Motor neuron (in vitro differentiated cells): ENCODE data around the gene UMODL1. TPM values are rescaled to one million over a fixed set of nuclear protein-coding genes. Genes with fewer than 3 reads are reported as not detected.
"Not testable (repeated sequence)": the region's sequence is repeated elsewhere in the genome, so short reads cannot be mapped to it uniquely, and the experiment has no call there.

Experiments used
- ATAC-seq, 8 experiments: fragments of 200-7000 bp; cut with Tn5 transposase; replicated peaks in 6 of 8; 2 replicates each; pipeline ENCODE4 v1.8.0; 2021; ENCODE audit warnings: mild to moderate bottlenecking in 8 of 8, moderate library complexity in 8 of 8
- H3K27ac ChIP-seq, 2 donors: fragments of 250-450 bp; sonication (Bioruptor Pico); 2 replicates each; pipeline ENCODE4 v1.9.0; 2021; ENCODE audit warnings: antibody characterized with exemption in 2 of 2, mild to moderate bottlenecking in 2 of 2, moderate library complexity in 1 of 2
- H3K4me1 ChIP-seq, 2 donors: fragments of 250-450 bp; sonication (Bioruptor Pico); replicated peaks in 1 of 2; 2 replicates each; pipeline ENCODE4 v1.6.1; 2021; ENCODE audit warnings: antibody characterized with exemption in 2 of 2, mild to moderate bottlenecking in 2 of 2, moderate library complexity in 1 of 2
- H3K4me3 ChIP-seq, 5 donors: fragments of 250-450 bp; sonication (Bioruptor Pico); 2 replicates each; pipeline ENCODE4 v1.9.0; 2021; ENCODE audit warnings: antibody characterized with exemption in 5 of 5, mild to moderate bottlenecking in 5 of 5, moderate library complexity in 4 of 5
- WGBS, 10 experiments: fragments of 450-650 bp; shearing (Covaris generic); methylation state at CpG; one replicate each; pipeline ENCODE4 v1.0.0; 2022; 5-methylcytosine and 5-hydroxymethylcytosine counted together
- in situ Hi-C, 9 experiments: fragments of 400-800 bp; cut with MboI; loops; one replicate each; pipeline ENCODE4 v1.15.0; 2021; ENCODE audit warnings: low sequenced_read_pairs in 9 of 9, low pct_unique_long_range_greater_than_20kb in 2 of 9; ENCODE audit not compliant: unreplicated experiment in 9 of 9
- total RNA-seq, 8 experiments: library from RNA; unstranded; fragments of 300-600 nt; gene quantifications; 2 replicates each; pipeline versions ENCODE4 v1.2.3 to v1.2.4, GENCODE V29; 2022

Gene UMODL1
- total RNA-seq, 8 experiments from 2014 or later: 0.09 to 0.95 (median 0.31) TPM; not detected in 1

DNA sequence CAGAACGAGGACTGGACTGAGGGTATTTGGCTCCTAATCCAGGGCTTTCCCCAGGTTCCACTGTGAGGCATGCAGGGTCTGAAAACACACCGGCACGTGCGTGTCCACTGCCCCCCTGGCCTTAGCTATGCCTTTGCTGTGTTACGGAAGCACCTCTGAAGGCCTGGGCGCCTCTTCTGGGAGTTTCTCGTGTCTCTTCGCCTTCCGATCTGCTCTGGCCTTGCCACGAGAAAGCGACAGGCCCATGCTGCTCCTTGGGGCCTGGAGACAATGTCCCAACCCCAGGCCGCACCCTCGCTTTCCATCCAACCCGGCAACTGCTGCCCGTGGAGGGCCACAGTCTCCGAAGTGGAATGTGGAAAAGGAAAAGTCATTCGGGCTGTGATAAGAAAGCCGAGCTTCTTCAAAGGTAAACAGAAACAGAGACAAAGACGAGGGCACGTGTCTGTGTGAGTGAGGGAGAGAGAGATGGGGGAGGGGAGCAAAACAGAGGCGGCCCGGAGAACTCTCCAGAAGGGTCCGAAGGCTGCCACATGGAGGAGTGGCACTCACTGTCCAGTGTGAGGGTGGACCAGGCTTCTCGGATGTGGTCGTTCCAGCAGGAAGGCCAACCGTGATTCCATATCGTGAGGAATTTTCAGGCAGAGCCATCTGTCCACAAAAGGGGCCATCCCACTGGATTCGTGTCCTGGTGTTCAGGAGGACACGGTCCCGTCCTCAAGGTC lies 3.4 kb upstream of the UMODL1 start:
- peak in 3 of 8 experiments; percentile 14 to 45 (median 18) for ATAC-seq
- Histone ChIP-seq H3K4me3 (no peak overlapping the region), H3K27ac (peak overlapping the region in 1 of 2 donors; percentile 23), H3K4me1 (peaks cover 6 to 35% of the 10 kb centered on the region in 2 donors)
- 20 to 93% (median 78%) methylated on average over 1 to 11 of the region's 30 CpGs; no CpG with 5 or more reads in 2 of the 10 experiments for WGBS, 10 experiments
- in situ Hi-C loops: no loop called here

DNA sequence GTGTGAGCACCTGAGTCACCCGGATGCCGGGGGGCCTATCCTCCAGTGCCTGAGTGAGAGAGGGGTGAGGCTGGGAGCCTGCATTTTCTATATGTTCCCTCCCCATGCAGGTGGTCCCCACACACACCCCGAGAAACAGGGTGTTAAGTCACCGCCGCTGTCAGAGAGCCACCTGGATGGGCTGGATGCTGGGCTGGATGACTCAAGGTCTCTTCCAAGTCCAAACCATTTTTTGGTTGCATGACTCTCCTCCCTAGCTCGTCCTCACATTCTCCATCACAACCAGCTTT lies 2.9 kb upstream of the UMODL1 start:
- H3K4me1 ChIP-seq: peaks cover 6 to 30% of the 10 kb centered on the region in 2 donors
- WGBS, 10 experiments: 96 to 100% (median 96%) methylated on average over 1 to 5 of the region's 6 CpGs; no CpG with 5 or more reads in 7 of the 10 experiments
- H3K27ac ChIP-seq: no peak overlapping the region
- in situ Hi-C loops: no loop called here
- no peak overlapping the region for H3K4me3 ChIP-seq
- no peak for ATAC-seq

DNA sequence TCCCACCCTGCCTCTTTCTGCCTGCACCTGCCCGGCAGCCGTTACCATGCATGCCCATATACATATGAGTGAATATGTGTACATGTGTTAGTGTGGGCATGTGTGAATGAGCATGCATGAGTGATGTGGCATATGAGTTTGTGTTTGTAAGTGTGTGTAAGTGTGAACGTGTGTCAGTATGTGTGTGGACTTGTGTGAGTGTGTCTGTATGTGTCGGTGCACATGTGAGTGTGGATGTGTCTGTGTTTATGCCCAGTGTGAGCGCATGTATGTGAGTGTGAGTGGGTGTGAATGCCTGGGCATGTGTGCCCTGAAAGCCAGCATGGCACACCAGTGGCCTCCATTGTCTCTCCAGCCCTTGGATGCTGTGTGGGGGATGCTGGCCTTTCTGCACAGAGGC lies 2.5 kb upstream of the UMODL1 start:
- 78 to 100% (median 90%) methylated on average over 1 to 3 of the region's 5 CpGs; no CpG with 5 or more reads in 6 of the 10 experiments for WGBS, 10 experiments
- H3K27ac ChIP-seq: no peak overlapping the region
- peaks cover 6 to 26% of the 10 kb centered on the region in 2 donors for H3K4me1 ChIP-seq
- no peak for ATAC-seq
- in situ Hi-C loops: no loop called here
- no peak overlapping the region for H3K4me3 ChIP-seq

DNA sequence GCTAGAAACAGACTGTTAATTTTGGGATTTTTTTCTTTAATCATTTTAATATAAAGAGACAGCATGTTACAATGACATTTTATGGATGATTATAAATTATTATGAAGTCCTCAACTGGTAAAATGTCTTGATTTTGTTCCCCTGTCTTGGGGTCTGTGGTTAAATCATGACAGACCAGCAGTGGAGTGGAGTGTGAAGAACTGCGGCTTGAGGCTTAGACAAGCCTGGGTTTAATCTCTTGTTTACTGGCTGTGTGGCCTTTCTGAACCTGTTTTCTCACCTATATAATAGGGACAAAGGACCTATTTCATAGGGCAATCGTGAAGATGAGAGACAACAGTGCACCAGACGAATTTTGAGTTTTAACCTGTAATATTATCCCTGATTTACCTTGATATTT lies 1.8 kb upstream of the UMODL1 start:
- in situ Hi-C loops: no loop called here
- 0 to 71% (median 47%) methylated on average over 1 to 3 of the region's 3 CpGs; no CpG with 5 or more reads in 1 of the 10 experiments for WGBS, 10 experiments
- H3K4me3 ChIP-seq: no peak overlapping the region
- H3K4me1 ChIP-seq: peaks cover 6 to 20% of the 10 kb centered on the region in 2 donors
- no peak for ATAC-seq
- no peak overlapping the region for H3K27ac ChIP-seq

DNA sequence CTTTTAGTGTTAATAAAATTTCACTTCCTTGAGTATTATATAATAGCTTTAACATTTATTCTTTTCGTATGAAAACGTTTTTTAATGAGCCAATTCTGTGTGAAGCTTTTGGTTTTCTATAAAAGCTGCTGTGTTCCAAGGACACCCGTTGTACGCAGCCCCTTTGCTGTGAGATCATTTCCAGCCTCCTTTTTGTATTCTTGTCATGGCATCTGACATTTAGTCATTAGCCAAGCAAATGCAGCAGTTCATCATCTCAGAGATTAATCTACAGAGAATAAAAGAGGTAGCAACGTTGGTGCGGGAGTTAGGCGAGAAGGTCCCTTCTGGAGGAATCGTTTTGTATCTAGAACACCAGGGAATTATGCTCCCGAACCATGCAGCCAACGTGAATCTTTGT lies 1.3 kb upstream of the UMODL1 start:
- H3K4me3 ChIP-seq: no peak overlapping the region
- ATAC-seq: peak in 4 of 8 experiments; percentile 42 to 78 (median 60)
- 15 to 69% (median 33%) methylated on average over 5 to 10 of the region's 10 CpGs for WGBS, 10 experiments
- H3K27ac ChIP-seq: no peak overlapping the region
- in situ Hi-C loops: no loop called here
- H3K4me1 ChIP-seq: peaks cover 6 to 20% of the 10 kb centered on the region in 2 donors

DNA sequence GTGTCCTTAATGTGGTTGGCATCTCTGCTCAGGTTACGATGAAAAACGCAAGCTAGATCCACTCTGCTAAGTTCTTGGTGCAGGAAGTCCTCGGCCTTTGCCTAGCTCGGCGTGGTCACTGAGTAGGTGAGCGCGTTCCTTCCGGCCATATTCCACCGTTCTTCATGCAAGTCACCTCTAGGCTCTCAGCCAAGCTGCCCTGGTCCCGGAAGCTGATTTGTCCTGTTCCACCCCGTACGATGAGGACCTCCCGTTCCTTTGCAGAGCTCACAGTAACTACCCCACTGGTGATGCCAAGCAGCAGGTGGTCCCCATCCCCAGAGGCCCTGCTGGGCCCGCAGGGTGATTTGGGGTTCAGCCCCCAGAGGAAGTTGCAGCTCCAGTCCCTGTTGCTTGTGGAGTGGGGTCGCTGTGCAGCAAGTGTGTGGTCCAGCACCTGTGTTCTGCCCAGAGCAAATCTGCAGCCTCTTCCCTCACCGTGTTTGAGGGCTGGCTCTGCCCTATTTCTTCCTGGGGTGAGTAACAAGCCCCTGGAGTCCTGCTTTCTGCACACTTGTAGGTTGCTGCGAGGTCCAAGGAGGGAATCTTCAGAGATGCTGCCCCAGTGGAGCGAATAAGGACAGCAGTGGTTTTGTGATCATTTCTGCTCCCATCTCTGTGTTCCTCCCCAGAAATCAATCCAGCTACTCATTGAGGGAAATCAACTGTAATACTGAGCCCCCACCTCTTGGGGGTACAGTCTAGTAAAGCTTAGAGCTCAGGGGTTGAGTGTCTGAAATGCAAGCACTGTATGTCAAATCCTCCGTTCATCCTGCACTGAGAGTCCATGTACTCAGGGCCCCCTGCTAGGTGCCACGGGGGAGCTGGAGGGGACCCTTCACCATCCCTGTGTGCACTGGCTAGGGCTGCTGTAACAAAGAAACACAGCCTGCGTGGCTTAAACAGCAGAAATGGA lies 2.3 kb downstream of the UMODL1 start:
- ATAC-seq: no peak
- peaks cover 6 to 7% of the 10 kb centered on the region in 2 donors for H3K4me1 ChIP-seq
- no peak overlapping the region for H3K27ac ChIP-seq
- in situ Hi-C loops: no loop called here
- H3K4me3 ChIP-seq: no peak overlapping the region
- 10 to 100% (median 63%) methylated on average over 1 to 8 of the region's 21 CpGs; no CpG with 5 or more reads in 3 of the 10 experiments for WGBS, 10 experiments

DNA sequence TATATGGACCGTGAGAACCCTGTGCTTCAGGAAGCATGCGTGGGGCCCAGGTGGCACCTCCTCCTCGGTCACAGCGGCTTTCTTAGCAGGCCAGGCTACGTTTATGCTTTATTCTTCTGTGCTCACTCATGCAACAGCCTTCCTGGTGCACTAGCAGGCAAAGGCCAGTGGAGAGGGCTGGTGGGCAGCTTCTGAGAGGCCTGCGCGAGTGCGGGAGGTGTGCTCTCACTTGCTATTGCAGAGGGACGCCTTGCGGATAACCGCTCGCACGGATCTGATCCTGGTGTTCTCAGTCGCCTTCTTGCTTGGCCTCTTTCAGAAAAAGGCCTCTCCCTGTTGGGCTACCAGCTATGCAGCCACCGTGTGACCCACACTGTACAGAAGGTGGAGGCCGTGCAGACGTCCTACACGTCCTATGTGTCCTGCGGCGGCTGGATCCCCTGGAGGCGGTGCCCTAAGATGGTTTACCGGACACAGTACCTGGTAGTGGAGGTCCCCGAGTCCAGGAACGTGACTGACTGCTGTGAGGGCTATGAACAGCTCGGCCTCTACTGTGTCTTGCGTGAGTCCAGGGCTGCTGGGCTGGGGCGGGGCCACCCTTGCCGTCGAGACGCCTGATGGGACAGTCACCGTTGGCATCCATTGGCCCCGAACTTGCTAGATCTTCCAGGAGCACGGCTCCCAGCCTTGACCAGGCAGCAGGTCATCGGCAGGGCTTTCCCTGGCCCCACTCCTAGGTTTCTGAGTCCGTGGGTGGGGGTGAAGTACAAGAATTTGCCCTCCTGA lies 4.8 kb downstream of the UMODL1 start:
- ATAC-seq: peak in 2 of 8 experiments; percentile 57 to 62
- in situ Hi-C loops: no loop called here

DNA sequence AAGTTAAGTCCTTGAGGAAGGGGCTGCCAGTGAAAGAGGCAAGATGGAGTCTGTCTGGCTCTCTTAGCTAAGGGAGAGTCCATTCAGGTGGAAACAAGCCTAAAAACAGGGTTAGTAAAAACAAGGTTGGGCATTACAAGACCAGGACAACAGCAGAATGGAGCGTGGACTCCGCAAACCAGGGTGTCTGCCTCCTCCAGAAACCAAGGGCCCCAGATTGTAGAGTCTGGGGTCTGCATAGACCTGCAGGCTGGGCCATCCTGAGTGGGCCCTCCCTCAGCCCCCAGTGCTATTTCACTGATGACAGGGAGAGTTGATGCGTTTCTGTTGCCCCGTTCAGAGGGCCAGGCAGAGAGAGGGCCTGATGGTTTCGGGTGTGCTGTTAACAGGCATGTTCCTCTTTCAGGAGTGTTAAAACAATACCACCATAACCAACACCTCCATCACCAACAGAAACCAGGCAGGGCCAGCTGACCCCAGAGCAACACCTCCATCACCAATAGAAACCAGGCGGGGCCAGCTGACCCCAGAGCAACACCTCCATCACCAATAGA lies 6.6 kb downstream of the UMODL1 start:
- H3K27ac ChIP-seq, H3K4me3 ChIP-seq, ATAC-seq, in situ Hi-C loops: not testable (repeated sequence)
- H3K4me1 ChIP-seq: peaks cover 7 to 19% of the 10 kb centered on the region in 2 donors
- WGBS, 10 experiments: 63 to 100% (median 94%) methylated on average over 2 of the region's 6 CpGs; no CpG with 5 or more reads in 6 of the 10 experiments

More for the DNA sequence above, 4.8 kb downstream of the UMODL1 start:
- H3K4me3 ChIP-seq: no peak overlapping the region
- 56 to 100% (median 88%) methylated on average over 1 to 15 of the region's 35 CpGs; no CpG with 5 or more reads in 2 of the 10 experiments for WGBS, 10 experiments
- no peak overlapping the region for H3K27ac ChIP-seq
- H3K4me1 ChIP-seq: peaks cover 2 to 5% of the 10 kb centered on the region in 2 donors

DNA sequence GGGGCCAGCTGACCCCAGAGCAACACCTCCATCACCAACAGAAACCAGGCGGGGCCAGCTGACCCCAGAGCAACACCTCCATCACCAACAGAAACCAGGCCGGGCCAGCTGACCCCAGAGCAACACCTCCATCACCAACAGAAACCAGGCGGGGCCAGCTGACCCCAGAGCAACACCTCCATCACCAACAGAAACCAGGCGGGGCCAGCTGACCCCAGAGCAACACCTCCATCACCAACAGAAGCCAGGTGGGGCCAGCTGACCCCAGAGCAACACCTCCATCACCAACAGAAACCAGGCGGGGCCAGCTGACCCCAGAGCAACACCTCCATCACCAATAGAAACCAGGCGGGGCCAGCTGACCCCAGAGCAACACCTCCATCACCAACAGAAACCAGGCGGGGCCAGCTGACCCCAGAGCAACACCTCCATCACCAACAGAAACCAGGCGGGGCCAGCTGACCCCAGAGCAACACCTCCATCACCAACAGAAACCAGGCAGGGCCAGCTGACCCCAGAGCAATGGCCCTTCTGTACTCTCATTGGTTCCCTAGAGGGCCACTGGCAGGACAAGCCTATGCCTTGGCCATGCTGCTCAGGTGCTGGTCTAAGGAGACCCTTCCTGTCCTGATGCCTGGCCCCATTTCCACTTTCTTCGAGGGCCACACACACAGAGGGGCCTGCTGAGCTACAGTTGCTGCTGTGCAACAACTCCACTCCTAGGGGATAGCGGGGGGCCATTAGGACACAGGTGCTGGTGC lies 7.3 kb downstream of the UMODL1 start:
- ATAC-seq, H3K27ac ChIP-seq, in situ Hi-C loops, H3K4me3 ChIP-seq: not testable (repeated sequence)
- no CpG with 5 or more reads among the region's 10 CpGs for WGBS, 10 experiments
- H3K4me1 ChIP-seq: peaks cover 7 to 19% of the 10 kb centered on the region in 2 donors

DNA sequence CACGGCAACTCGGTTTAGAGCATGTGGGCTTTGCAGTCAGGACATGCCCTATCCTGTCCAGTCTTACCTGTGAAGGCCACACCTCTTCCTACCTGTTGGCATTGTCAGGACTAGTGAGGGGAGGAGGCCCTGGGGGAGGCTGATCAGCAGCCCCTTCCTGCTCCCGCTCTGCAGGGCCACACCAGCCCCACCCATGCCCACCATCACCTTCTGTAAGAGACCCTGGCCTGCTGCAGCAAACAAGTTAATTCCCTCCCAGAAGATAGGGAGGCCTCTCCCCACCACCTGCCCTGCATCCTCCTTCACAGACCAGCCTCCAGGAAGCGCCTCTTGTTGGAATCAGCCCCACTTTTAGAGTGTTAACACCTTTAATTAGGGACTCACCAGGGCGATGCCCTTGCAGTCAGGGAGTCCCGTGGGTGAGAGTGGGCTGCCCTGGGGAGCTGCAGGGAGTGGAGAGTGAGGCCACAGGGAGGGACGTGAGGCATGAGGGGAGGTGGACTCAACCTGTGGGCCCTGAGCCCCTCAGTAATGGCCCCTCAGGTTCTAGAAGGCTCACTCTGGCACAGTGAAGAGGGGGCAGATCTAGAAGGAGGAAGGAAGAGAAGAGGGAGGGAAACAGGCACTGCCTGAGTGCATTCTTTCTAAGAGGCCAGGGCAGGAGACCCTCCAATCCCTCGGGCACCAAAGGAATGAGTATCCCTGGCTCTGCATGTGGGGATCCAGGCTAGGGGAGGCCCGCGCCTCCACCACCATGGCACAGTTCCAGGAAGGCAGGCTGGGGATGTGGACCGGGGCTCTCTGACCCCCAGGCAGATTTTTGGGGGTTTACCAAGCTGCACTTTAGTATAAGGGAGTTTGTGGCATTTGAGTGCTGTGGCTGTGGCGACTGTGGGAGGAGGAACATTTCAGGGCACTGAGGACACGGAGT lies 8.2 kb downstream of the UMODL1 start:
- Histone ChIP-seq H3K4me3 (no peak overlapping the region), H3K27ac (no peak overlapping the region), H3K4me1 (peaks cover 7 to 19% of the 10 kb centered on the region in 2 donors)
- in situ Hi-C loops: no loop called here
- ATAC-seq: no peak
- WGBS, 10 experiments: 40 to 94% (median 85%) methylated on average over 1 to 6 of the region's 13 CpGs; no CpG with 5 or more reads in 3 of the 10 experiments
